Smooth muscle cell (in vitro differentiated cells): ENCODE data around the gene EXOC6. TPM values are rescaled to one million over a fixed set of nuclear protein-coding genes. Genes with fewer than 3 reads are reported as not detected.

ENCODE experiments used
- DNase-seq: peaks from one replicate; lab custom pipeline; 2025; ENCODE audit not compliant: unreplicated experiment; lab: John Stamatoyannopoulos, UW
- H2AFZ ChIP-seq: fragments of 200-600 bp; sonication (generic); 2 replicates; pipeline ENCODE4 v1.6.0; 2016; ENCODE audit warnings: antibody characterized with exemption, low read depth, mild to moderate bottlenecking
- H3F3A ChIP-seq: fragments of 200-600 bp; sonication (generic); 2 replicates; pipeline ENCODE4 v1.6.0; 2017; ENCODE audit warnings: antibody characterized with exemption, low read depth
- H3K27ac ChIP-seq: fragments of 200-600 bp; sonication (generic); 2 replicates; pipeline ENCODE4 v1.5.1; 2016; ENCODE audit warnings: low read depth, mild to moderate bottlenecking
- H3K27me3 ChIP-seq: fragments of 200-600 bp; sonication (generic); 2 replicates; pipeline ENCODE4 v1.6.1; 2016; ENCODE audit warnings: low read depth, mild to moderate bottlenecking
- H3K36me3 ChIP-seq: fragments of 200-600 bp; sonication (generic); 2 replicates; pipeline ENCODE4 v1.5.1; 2016; ENCODE audit warnings: low read depth
- H3K4me1 ChIP-seq: fragments of 200-600 bp; sonication (generic); 2 replicates; pipeline ENCODE4 v1.5.1; 2016; ENCODE audit warnings: low read depth
- H3K4me2 ChIP-seq: fragments of 200-600 bp; sonication (generic); 2 replicates; pipeline ENCODE4 v1.6.0; 2016; ENCODE audit warnings: mild to moderate bottlenecking
- H3K4me3 ChIP-seq: fragments of 200-600 bp; sonication (generic); 2 replicates; pipeline ENCODE4 v1.5.1; 2016; ENCODE audit warnings: mild to moderate bottlenecking
- H3K79me2 ChIP-seq: fragments of 200-600 bp; sonication (generic); 2 replicates; pipeline ENCODE4 v1.6.0; 2016; ENCODE audit warnings: low read depth, mild to moderate bottlenecking
- H3K9ac ChIP-seq: fragments of 200-600 bp; sonication (generic); 2 replicates; pipeline ENCODE4 v1.6.0; 2016; ENCODE audit warnings: low read depth
- H3K9me3 ChIP-seq: fragments of 200-600 bp; sonication (generic); replicated peaks from 2 replicates; pipeline ENCODE4 v1.5.1; 2016; ENCODE audit warnings: low read depth
- H4K20me1 ChIP-seq: fragments of 200-600 bp; sonication (generic); 2 replicates; pipeline ENCODE4 v1.6.0; 2016; ENCODE audit warnings: low read depth
- WGBS: methylation state at CpG from one replicate; pipeline ENCODE4 v1.1.7; 2016; ENCODE audit warnings: low lambda C conversion rate; 5-methylcytosine and 5-hydroxymethylcytosine counted together
- polyA plus RNA-seq: library from polyadenylated mRNA; unstranded; fragments of >200 nt; fragmentation: Nextera tagmentation; extraction: Ambion mirVana; gene quantifications from 2 replicates; pipeline ENCODE4 v1.2.1, GENCODE V29; 2016
- total RNA-seq: library from RNA; depleted of rRNA; stranded (reverse); fragments of >200 nt; gene quantifications from 2 replicates; pipeline ENCODE4 v1.2.3, GENCODE V29; 2014
- TF ChIP-seq, protein P1 (sequence below): fragments of 200-600 bp; sonication (generic); IDR thresholded peaks from 2 replicates; pipeline ENCODE4 v1.5.1; 2017; ENCODE audit warnings: borderline replicate concordance, mild to moderate bottlenecking, antibody characterized with exemption; ENCODE audit not compliant: insufficient read depth, poor library complexity, severe bottlenecking

Gene EXOC6
- total and polyA plus RNA-seq, 2 experiments from 2014 or later, result 1.7 to 5.2 TPM

DNA sequence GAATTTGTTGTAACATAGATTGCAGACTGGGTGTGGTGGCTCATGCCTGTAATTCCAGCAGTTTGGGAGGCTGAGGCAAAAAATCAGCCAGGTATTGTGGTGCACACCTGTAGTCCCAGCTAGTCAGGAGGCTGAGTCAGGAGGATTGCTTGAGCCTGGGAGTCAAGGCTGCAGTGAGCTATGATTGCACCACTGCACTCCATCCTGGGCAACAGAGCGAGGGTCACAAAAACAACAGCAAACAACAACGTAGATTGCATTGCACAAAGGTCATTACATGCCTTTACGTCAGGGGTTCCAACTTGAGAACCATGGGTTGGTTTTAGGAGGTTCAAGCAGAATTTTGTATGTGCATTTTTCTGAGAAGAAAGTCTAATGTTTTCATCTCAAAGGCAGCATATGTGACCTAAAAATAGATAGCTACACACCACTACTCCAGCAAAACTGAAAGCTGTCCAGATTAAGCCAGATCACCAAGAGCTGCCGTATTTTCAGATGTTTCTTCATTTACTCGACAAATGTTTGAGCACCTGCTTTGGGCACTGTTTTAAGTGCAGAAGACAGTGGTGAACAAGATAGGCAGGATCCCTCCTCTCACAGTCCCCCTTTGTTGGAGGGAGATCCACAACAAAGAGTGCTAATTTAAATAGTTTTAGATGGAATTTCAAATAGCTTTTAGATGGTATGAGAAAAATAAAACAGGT, 183.9 kb downstream of the EXOC6 start:
- Histone ChIP-seq H2AFZ (no peak overlapping the region), H3K36me3 (no peaks in the 10 kb centered on the region), H3K79me2 (no peaks in the 10 kb centered on the region), H3K9ac (no peak overlapping the region), H3K27me3 (no peaks in the 10 kb centered on the region), H4K20me1 (no peaks in the 10 kb centered on the region), H3K4me2 (no peak overlapping the region), H3K9me3 (peaks cover 1% of the 10 kb centered on the region), H3K4me3 (no peak overlapping the region), H3F3A (no peaks in the 10 kb centered on the region), H3K27ac (no peak overlapping the region), H3K4me1 (peaks cover 10% of the 10 kb centered on the region)
- TF ChIP-seq, protein P1, sequence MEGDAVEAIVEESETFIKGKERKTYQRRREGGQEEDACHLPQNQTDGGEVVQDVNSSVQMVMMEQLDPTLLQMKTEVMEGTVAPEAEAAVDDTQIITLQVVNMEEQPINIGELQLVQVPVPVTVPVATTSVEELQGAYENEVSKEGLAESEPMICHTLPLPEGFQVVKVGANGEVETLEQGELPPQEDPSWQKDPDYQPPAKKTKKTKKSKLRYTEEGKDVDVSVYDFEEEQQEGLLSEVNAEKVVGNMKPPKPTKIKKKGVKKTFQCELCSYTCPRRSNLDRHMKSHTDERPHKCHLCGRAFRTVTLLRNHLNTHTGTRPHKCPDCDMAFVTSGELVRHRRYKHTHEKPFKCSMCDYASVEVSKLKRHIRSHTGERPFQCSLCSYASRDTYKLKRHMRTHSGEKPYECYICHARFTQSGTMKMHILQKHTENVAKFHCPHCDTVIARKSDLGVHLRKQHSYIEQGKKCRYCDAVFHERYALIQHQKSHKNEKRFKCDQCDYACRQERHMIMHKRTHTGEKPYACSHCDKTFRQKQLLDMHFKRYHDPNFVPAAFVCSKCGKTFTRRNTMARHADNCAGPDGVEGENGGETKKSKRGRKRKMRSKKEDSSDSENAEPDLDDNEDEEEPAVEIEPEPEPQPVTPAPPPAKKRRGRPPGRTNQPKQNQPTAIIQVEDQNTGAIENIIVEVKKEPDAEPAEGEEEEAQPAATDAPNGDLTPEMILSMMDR, result no peak
- WGBS, result 89% methylated on average over 5 of the region's 5 CpGs
- no peak for DNase-seq

DNA sequence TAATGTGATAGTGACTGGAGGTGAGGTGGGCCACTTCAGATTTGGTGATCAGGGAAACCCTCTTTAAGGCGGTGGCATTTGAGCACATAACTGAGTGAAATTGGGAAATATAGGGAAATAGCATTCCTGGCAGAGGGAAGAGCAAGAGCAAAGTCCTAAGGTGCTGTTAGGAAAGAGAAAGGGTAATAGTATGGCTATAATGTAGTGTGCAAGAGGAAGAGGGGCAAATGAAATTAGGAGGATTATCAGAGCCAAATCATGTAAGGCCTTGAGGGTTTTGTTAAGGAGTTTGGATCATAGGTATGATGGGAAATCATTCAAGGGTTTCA, 184.5 kb downstream of the EXOC6 start:
- Histone ChIP-seq H4K20me1 (no peaks in the 10 kb centered on the region), H3K9ac (no peak overlapping the region), H2AFZ (no peak overlapping the region), H3F3A (no peaks in the 10 kb centered on the region), H3K79me2 (no peaks in the 10 kb centered on the region), H3K4me2 (no peak overlapping the region), H3K27me3 (no peaks in the 10 kb centered on the region), H3K36me3 (no peaks in the 10 kb centered on the region), H3K27ac (no peak overlapping the region), H3K4me1 (peaks cover 10% of the 10 kb centered on the region), H3K9me3 (no peaks in the 10 kb centered on the region), H3K4me3 (no peak overlapping the region)
- WGBS, result 95% methylated on average over 1 of the region's 1 CpG
- TF ChIP-seq, protein P1, result no peak
- no peak for DNase-seq

DNA sequence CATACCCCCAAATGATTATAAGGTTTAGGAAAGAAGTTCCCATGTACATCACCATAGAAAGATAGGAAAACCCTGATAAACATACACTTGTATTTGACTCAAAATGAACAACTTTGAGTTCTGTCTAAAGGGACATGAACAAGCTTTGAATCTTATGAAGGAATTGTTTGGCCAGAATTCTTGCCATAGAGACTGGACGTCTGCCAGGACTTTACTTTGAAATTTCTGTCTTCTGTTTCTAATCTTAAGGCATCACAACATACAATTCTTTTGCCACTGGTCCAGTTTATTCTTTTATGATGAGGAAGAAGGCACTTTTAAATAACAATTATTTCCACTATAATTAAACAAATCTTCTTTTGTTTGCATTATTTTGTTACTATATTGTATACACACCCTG, 186.1 kb downstream of the EXOC6 start:
- DNase-seq, result no peak
- WGBS, result 82% methylated on average over 1 of the region's 1 CpG
- Histone ChIP-seq H3K9ac (no peak overlapping the region), H3K4me2 (no peak overlapping the region), H3K27ac (no peak overlapping the region), H4K20me1 (no peaks in the 10 kb centered on the region), H3K36me3 (no peaks in the 10 kb centered on the region), H3K27me3 (no peaks in the 10 kb centered on the region), H2AFZ (no peak overlapping the region), H3K9me3 (no peaks in the 10 kb centered on the region), H3F3A (no peaks in the 10 kb centered on the region), H3K4me3 (no peak overlapping the region), H3K79me2 (no peaks in the 10 kb centered on the region), H3K4me1 (peaks cover 10% of the 10 kb centered on the region)
- TF ChIP-seq, protein P1, result no peak

DNA sequence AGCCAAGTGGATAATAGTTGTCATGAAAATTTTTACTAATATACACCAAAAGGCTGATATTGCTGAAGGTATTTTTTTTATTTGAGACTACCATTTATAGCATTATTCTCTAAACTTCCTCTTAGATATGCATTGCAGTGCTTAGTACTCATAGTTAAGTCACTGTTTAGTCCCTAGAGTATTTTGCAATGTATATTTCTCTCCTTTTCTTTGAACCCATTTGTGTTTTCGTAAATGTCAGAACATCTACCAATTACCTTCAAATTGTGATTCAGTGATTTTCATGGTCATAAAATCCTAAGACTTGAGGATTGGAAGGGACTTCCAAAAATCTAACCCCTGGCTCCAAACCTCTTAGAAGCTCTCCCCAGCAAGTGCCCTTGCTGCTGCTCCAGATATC, 190.8 kb downstream of the EXOC6 start:
- H3K4me2 ChIP-seq, result no peak overlapping the region
- H2AFZ ChIP-seq, result no peak overlapping the region
- 100% methylated on average over 1 of the region's 1 CpG for WGBS

More for the DNA sequence above, 190.8 kb downstream of the EXOC6 start:
- no peaks in the 10 kb centered on the region for H3K4me1 ChIP-seq
- H3K36me3 ChIP-seq, result no peaks in the 10 kb centered on the region
- no peaks in the 10 kb centered on the region for H3K79me2 ChIP-seq
- H3K9ac ChIP-seq, result no peak overlapping the region
- no peak for DNase-seq
- H3K27me3 ChIP-seq, result no peaks in the 10 kb centered on the region
- no peak overlapping the region for H3K27ac ChIP-seq
- TF ChIP-seq, protein P1, result no peak
- H3K4me3 ChIP-seq, result no peak overlapping the region
- no peaks in the 10 kb centered on the region for H4K20me1 ChIP-seq
- H3K9me3 ChIP-seq, result no peaks in the 10 kb centered on the region
- H3F3A ChIP-seq, result no peaks in the 10 kb centered on the region
